Hepatocyte (in vitro differentiated cells): ENCODE measurements around the gene HSPB6.

Experiments
- CTCF ChIP-seq: fragments of 200-600 bp; sonication (generic); IDR thresholded peaks from 2 replicates; pipeline ENCODE4 v1.5.1; 2016; ENCODE audit warnings: antibody characterized with exemption, mild to moderate bottlenecking; ENCODE audit not compliant: poor library complexity
- EZH2 ChIP-seq: fragments of 200-600 bp; sonication (generic); IDR thresholded peaks from 2 replicates; pipeline ENCODE4 v1.6.1; 2016; ENCODE audit warnings: antibody characterized with exemption, mild to moderate bottlenecking, borderline replicate concordance
- EZH2phosphoT487 ChIP-seq: fragments of 200-600 bp; sonication (generic); IDR thresholded peaks from one replicate; pipeline ENCODE4 v1.6.1; 2018; ENCODE audit warnings: antibody characterized with exemption, mild to moderate bottlenecking, low read depth, moderate library complexity; ENCODE audit not compliant: unreplicated experiment, severe bottlenecking

GRCh38 chr19:35774274-35775045 is 17.6 kb upstream of the HSPB6 start:
- TF ChIP-seq CTCF (no peak), EZH2phosphoT487 (no peak), EZH2 (no peak)
